ENCODE data around the gene OR52R1. TPM values are rescaled to one million over a fixed set of nuclear protein-coding genes. Genes with fewer than 3 reads are reported as not detected.
"Not testable (repeated sequence)": the region's sequence is repeated elsewhere in the genome, so short reads cannot be mapped to it uniquely, and the experiment has no call there.

OR52R1 gene
- polyA plus RNA-seq, 1 of the 3 experiments (the other 2 are of a cell fraction): not detected

DNA sequence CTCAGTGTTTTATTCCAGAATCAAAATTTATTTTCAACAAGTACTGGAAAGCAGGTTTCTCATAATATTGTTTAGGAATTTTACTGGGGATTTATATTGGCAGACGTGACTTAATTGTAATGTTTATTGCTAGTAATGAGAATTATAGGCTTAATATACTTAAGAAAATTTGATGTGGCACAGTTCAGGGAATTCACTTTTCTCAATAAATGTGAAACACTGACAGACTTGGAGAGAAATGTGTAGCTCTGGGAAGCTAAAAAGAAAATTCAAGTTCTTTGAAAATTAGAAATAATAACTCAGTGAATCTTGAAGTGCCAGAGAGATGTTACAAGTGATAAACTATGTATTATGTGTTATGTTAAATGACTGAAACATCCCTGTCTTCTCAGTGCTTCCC lies 16.8 kb upstream of the OR52R1 start, which contains the start of gene OR51F2:
Gene OR51F2 (plus strand): TSS at position 301 of the 400 bp plus-strand sequence. CDS start 101 bp downstream, outside the sequence.
- no peak for DNase-seq
- Histone ChIP-seq H3K9me2 (no peaks in the 10 kb centered on the region), H3K9ac (no peak within 1 kb of the TSS), H3K9me3 (no peaks in the 10 kb centered on the region), H2AFZ (ENCODE audit: low read depth) (0 out of 2 replicates have a peak within 1 kb of the TSS, but pooled peaks have one; percentile 8), H3F3A (replicated peaks; ENCODE audit: insufficient read depth) (no peaks in the 10 kb centered on the region), H3K36me3 (replicated peaks in 1 of 2; ENCODE audit: control insufficient read depth in 1 of 2, insufficient read depth in 2 of 2, low read length in 1 of 2) (no peaks in the 10 kb centered on the region), H3K4me2 (no peak within 1 kb of the TSS), H3K79me2 (ENCODE audit: insufficient read depth) (no peaks in the 10 kb centered on the region), H3K27ac (ENCODE audit: low read depth in 2 of 2, low read length in 1 of 2) (no peak within 1 kb of the TSS), H3K27me3 (ENCODE audit: insufficient read depth) (peaks cover 9% of the 10 kb centered on the region; the same call in 1 of the 2 replicates), H4K20me1 (ENCODE audit: insufficient read depth) (no peaks in the 10 kb centered on the region), H3K4me3 (ENCODE audit: low read depth in 2 of 2, low read length in 1 of 2) (no peak within 1 kb of the TSS), H3K4me1 (ENCODE audit: control insufficient read depth in 1 of 2, insufficient read depth in 2 of 2, low read depth in 1 of 2, low read length in 1 of 2) (no peaks in the 10 kb centered on the region)
- CTCF ChIA-PET: no interaction called here
- WGBS (ENCODE audit: low lambda C conversion rate): 3% methylated on average over 1 of the region's 1 CpG
- POLR2A ChIA-PET: no interaction called here
- no peak for TF ChIP-seq MEF2A (IDR thresholded peaks at IDR 0.05; ENCODE audit: borderline replicate concordance, low read depth)
- TF ChIP-seq, protein P1, sequence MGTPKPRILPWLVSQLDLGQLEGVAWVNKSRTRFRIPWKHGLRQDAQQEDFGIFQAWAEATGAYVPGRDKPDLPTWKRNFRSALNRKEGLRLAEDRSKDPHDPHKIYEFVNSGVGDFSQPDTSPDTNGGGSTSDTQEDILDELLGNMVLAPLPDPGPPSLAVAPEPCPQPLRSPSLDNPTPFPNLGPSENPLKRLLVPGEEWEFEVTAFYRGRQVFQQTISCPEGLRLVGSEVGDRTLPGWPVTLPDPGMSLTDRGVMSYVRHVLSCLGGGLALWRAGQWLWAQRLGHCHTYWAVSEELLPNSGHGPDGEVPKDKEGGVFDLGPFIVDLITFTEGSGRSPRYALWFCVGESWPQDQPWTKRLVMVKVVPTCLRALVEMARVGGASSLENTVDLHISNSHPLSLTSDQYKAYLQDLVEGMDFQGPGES (IDR thresholded peaks at IDR 0.05; ENCODE audit: low read depth, low read length): no peak
- TF ChIP-seq POLR2AphosphoS5 (IDR thresholded peaks at IDR 0.05; ENCODE audit: low read depth, low read length): no peak

DNA sequence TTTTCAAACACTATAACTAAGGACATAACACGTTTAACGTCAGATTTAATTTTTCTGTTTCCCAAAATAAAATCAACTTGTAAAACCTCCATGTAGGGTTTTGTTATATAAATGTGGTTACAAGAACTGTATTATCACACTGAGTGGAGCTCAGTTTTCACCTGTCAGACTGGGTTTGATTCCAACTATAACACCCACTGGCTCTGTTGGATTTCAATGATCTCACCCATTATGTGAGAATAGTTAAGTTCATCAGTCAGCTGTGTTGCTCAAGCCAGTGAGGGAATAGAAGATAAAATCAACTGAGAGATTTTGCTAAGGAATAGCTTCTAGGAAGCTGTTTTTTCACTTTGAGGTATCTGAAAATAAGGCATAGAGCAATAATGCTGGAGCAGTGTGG lies 5.1 kb upstream of the OR52R1 start:
- Histone ChIP-seq H3K4me3 (ENCODE audit: low read depth in 2 of 2, low read length in 1 of 2) (no peak overlapping the region), H3F3A (replicated peaks; ENCODE audit: insufficient read depth) (no peaks in the 10 kb centered on the region), H3K79me2 (ENCODE audit: insufficient read depth) (no peaks in the 10 kb centered on the region), H3K9me3 (no peaks in the 10 kb centered on the region), H3K27ac (ENCODE audit: low read depth in 2 of 2, low read length in 1 of 2) (no peak overlapping the region), H3K4me2 (no peak overlapping the region), H4K20me1 (ENCODE audit: insufficient read depth) (no peaks in the 10 kb centered on the region), H3K9me2 (no peaks in the 10 kb centered on the region), H3K4me1 (ENCODE audit: control insufficient read depth in 1 of 2, insufficient read depth in 2 of 2, low read depth in 1 of 2, low read length in 1 of 2) (no peaks in the 10 kb centered on the region), H3K27me3 (ENCODE audit: insufficient read depth) (no peaks in the 10 kb centered on the region), H3K36me3 (replicated peaks in 1 of 2; ENCODE audit: control insufficient read depth in 1 of 2, insufficient read depth in 2 of 2, low read length in 1 of 2) (no peaks in the 10 kb centered on the region), H2AFZ (ENCODE audit: low read depth) (no peak overlapping the region), H3K9ac (no peak overlapping the region)
- no peak for DNase-seq
- TF ChIP-seq FOXJ3 (CRISPR knock-in tag; IDR thresholded peaks at IDR 0.05): no peak
- TF ChIP-seq, protein P1 (IDR thresholded peaks at IDR 0.05; ENCODE audit: low read depth, low read length): no peak
- no peak for TF ChIP-seq RCOR1 (IDR thresholded peaks at IDR 0.05; ENCODE audit: low read length)
- no peak for TF ChIP-seq FOSL2 (IDR thresholded peaks at IDR 0.05; ENCODE audit: borderline replicate concordance, low read depth)
- no peak for TF ChIP-seq MEF2A (IDR thresholded peaks at IDR 0.05; ENCODE audit: borderline replicate concordance, low read depth)
- no peak for TF ChIP-seq GABPA (IDR thresholded peaks at IDR 0.05; ENCODE audit: low read depth)
- TF ChIP-seq NRF1 (IDR thresholded peaks at IDR 0.05; ENCODE audit: low read depth, low read length): no peak
- no peak for TF ChIP-seq NFIC (IDR thresholded peaks at IDR 0.05; ENCODE audit: borderline replicate concordance)
- ChIA-PET POLR2A (no interaction called here), CTCF (no interaction called here)
- 6% methylated on average over 2 of the region's 2 CpGs for WGBS (ENCODE audit: low lambda C conversion rate)

DNA sequence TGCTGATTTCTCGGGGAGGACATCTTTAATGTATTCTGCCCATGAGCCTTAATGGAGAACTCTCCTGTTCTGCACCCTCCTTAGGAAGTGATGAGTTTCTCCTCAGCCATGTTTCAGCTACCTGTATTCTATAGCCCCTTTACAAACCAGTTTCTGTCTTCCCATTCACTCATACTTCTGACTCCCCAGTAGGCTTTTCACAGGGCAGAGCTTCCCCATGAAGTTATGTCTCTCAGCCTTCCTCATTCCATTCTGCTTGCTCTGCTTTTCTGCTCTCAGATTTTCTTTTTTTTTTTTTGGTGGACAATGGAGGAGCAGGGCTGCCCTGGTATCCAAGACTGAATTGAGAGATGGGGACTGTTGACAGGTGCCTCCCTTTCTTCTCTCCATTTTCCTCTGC lies 4.3 kb upstream of the OR52R1 start:
- Histone ChIP-seq H3K4me2 (no peak overlapping the region), H3F3A (replicated peaks; ENCODE audit: insufficient read depth) (no peaks in the 10 kb centered on the region), H2AFZ (ENCODE audit: low read depth) (no peak overlapping the region), H4K20me1 (ENCODE audit: insufficient read depth) (no peaks in the 10 kb centered on the region), H3K36me3 (replicated peaks in 1 of 2; ENCODE audit: control insufficient read depth in 1 of 2, insufficient read depth in 2 of 2, low read length in 1 of 2) (no peaks in the 10 kb centered on the region), H3K27ac (ENCODE audit: low read depth in 2 of 2, low read length in 1 of 2) (no peak overlapping the region), H3K4me3 (ENCODE audit: low read depth in 2 of 2, low read length in 1 of 2) (no peak overlapping the region), H3K9ac (no peak overlapping the region), H3K4me1 (ENCODE audit: control insufficient read depth in 1 of 2, insufficient read depth in 2 of 2, low read depth in 1 of 2, low read length in 1 of 2) (no peaks in the 10 kb centered on the region), H3K9me2 (no peaks in the 10 kb centered on the region), H3K79me2 (ENCODE audit: insufficient read depth) (no peaks in the 10 kb centered on the region), H3K27me3 (ENCODE audit: insufficient read depth) (no peaks in the 10 kb centered on the region), H3K9me3 (no peaks in the 10 kb centered on the region)
- WGBS (ENCODE audit: low lambda C conversion rate): 0% methylated on average over 1 of the region's 1 CpG
- ChIA-PET POLR2A (no interaction called here), CTCF (no interaction called here)
- no peak for DNase-seq
- TF ChIP-seq, protein P2, sequence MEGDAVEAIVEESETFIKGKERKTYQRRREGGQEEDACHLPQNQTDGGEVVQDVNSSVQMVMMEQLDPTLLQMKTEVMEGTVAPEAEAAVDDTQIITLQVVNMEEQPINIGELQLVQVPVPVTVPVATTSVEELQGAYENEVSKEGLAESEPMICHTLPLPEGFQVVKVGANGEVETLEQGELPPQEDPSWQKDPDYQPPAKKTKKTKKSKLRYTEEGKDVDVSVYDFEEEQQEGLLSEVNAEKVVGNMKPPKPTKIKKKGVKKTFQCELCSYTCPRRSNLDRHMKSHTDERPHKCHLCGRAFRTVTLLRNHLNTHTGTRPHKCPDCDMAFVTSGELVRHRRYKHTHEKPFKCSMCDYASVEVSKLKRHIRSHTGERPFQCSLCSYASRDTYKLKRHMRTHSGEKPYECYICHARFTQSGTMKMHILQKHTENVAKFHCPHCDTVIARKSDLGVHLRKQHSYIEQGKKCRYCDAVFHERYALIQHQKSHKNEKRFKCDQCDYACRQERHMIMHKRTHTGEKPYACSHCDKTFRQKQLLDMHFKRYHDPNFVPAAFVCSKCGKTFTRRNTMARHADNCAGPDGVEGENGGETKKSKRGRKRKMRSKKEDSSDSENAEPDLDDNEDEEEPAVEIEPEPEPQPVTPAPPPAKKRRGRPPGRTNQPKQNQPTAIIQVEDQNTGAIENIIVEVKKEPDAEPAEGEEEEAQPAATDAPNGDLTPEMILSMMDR (IDR thresholded peaks at IDR 0.05): no peak
- TF ChIP-seq EP300 (IDR thresholded peaks at IDR 0.05; ENCODE audit: borderline replicate concordance in 1 of 2, low read depth in 1 of 2, low read length in 1 of 2) (no peak), TCF12 (IDR thresholded peaks at IDR 0.05) (no peak)

DNA sequence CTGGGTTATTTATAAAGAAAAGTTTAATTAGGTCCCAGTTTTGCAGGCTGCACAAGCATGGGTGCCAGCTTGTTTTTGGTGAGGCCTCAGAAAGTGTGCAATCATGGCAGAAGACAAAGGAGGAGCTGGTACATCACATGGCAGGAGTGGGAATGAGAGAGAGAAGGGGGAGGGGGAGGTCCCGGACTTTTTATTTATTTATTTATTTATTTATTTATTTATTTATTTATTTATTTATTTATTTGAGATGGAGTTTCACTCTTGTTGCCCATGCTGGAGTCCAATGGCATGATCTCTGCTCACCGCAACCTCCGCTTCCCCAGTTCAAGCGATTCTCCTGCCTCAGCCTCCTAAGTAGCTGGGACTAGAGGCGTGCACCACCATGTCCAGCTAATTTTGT lies 2.9 kb downstream of the OR52R1 start:
- H4K20me1 ChIP-seq (ENCODE audit: insufficient read depth); H3K4me1 ChIP-seq (ENCODE audit: control insufficient read depth in 1 of 2, insufficient read depth in 2 of 2, low read depth in 1 of 2, low read length in 1 of 2); H3K79me2 ChIP-seq (ENCODE audit: insufficient read depth); H3K36me3 ChIP-seq (replicated peaks in 1 of 2; ENCODE audit: control insufficient read depth in 1 of 2, insufficient read depth in 2 of 2, low read length in 1 of 2); H3F3A ChIP-seq (replicated peaks; ENCODE audit: insufficient read depth); H3K4me3 ChIP-seq (ENCODE audit: low read depth in 2 of 2, low read length in 1 of 2); H3K27ac ChIP-seq (ENCODE audit: low read depth in 2 of 2, low read length in 1 of 2); H3K9me2 ChIP-seq; CTCF ChIA-PET; DNase-seq; H3K27me3 ChIP-seq (ENCODE audit: insufficient read depth); H3K4me2 ChIP-seq; H2AFZ ChIP-seq (ENCODE audit: low read depth); H3K9ac ChIP-seq; H3K9me3 ChIP-seq; POLR2A ChIA-PET: not testable (repeated sequence)
- 39% methylated on average over 5 of the region's 5 CpGs for WGBS (ENCODE audit: low lambda C conversion rate)
